Esophagus muscularis mucosa (tissue), 4 donors: ENCODE measurements around the gene OR1E1. TPM values are rescaled to one million over a fixed set of nuclear protein-coding genes. Genes with fewer than 3 reads are reported as not detected.
"Not testable (repeated sequence)": the region's sequence is repeated elsewhere in the genome, so short reads cannot be mapped to it uniquely, and the experiment has no call there.

Experiments
- DNase-seq: peaks from one replicate; pipeline ENCODE4 v3.0.0-alpha.2; 2017; ENCODE audit errors: extremely low spot score
- H3K27ac ChIP-seq, 4 donors: fragments of 200-600 bp; sonication (generic); replicated peaks in 1 of 4; 1 replicate in 3 of 4; 2 replicates in 1 of 4; pipeline ENCODE4 v1.5.1; 2016 to 2019; ENCODE audit warnings: mild to moderate bottlenecking in 1 of 4
- H3K27me3 ChIP-seq, 4 donors: fragments of 200-600 bp; sonication (generic); one replicate each; pipeline versions ENCODE4 v1.5.1 to v1.6.0; 2016 to 2019
- H3K36me3 ChIP-seq, 4 donors: fragments of 200-600 bp; sonication (generic); one replicate each; pipeline ENCODE4 v1.5.1; 2016 to 2019
- H3K4me1 ChIP-seq, 4 donors: fragments of 200-600 bp; sonication (generic); one replicate each; pipeline ENCODE4 v1.5.1; 2016 to 2019
- H3K4me3 ChIP-seq, 4 donors: fragments of 200-600 bp; sonication (generic); 1 replicate in 2 of 4; 2 replicates in 2 of 4; pipeline ENCODE4 v1.5.1; 2016 to 2019; ENCODE audit warnings: mild to moderate bottlenecking in 4 of 4, moderate library complexity in 1 of 4
- H3K9me3 ChIP-seq, 4 donors: fragments of 200-600 bp; sonication (generic); 1 replicate in 3 of 4; 2 replicates in 1 of 4; pipeline ENCODE4 v1.5.1; 2016 to 2019
- CTCF ChIP-seq, 3 experiments: fragments of 200-600 bp in 2 of 3; fragments of 450-650 bp in 1 of 3; sonication (generic) in 2 of 3; IDR thresholded peaks; one replicate each; pipeline ENCODE4 v1.5.1; 2017 to 2019; ENCODE audit warnings: antibody characterized with exemption in 3 of 3, mild to moderate bottlenecking in 2 of 3, moderate library complexity in 1 of 3
- EP300 ChIP-seq: sonication (generic); formaldehyde crosslinking; IDR thresholded peaks from one replicate; pipeline ENCODE4 v1.6.1; 2017; ENCODE audit warnings: antibody characterized with exemption
- POLR2A ChIP-seq: fragments of 450-650 bp; IDR thresholded peaks from one replicate; pipeline ENCODE4 v1.6.1; 2017; ENCODE audit warnings: antibody characterized with exemption, moderate library complexity, mild to moderate bottlenecking, low read depth
- POLR2AphosphoS5 ChIP-seq, 2 donors: sonication (generic); formaldehyde crosslinking; IDR thresholded peaks; one replicate each; pipeline ENCODE4 v1.6.1; 2017; ENCODE audit warnings: antibody characterized with exemption in 2 of 2
- WGBS: methylation state at CpG from one replicate; pipeline ENCODE4 v1.1.5; 2018; 5-methylcytosine and 5-hydroxymethylcytosine counted together
- intact Hi-C: fragments of 100-400 bp; cut with DNase I; formaldehyde crosslinking; loops from one replicate; pipeline ENCODE4 v1.15.1; 2023
- total RNA-seq, 4 donors: library from RNA; depleted of rRNA; stranded (reverse); fragments of >200 nt; gene quantifications; one replicate each; pipeline versions ENCODE4 v1.1.0 to v1.2.1, GENCODE V29; 2016

Gene OR1E1
- total RNA-seq, 4 donors from 2014 or later: not detected

GRCh38 chr17:3418222-3418621 is 20.0 kb upstream of the OR1E1 start:
- intact Hi-C loops: no loop called here
- Histone ChIP-seq H3K4me3 (no peak overlapping the region), H3K4me1 (no peaks in the 10 kb centered on the region), H3K27ac (no peak overlapping the region), H3K27me3 (no peaks in the 10 kb centered on the region), H3K36me3 (no peaks in the 10 kb centered on the region), H3K9me3 (no peaks in the 10 kb centered on the region)
- TF ChIP-seq POLR2AphosphoS5 (IDR thresholded peaks at IDR 0.05) (no peak), CTCF (IDR thresholded peaks at IDR 0.05) (no peak)
- WGBS: 75% methylated on average over 2 of the region's 2 CpGs
- no peak for DNase-seq

GRCh38 chr17:3415610-3416009 is 17.4 kb upstream of the OR1E1 start:
- H3K36me3 ChIP-seq: no peaks in the 10 kb centered on the region
- H3K27ac ChIP-seq: no peak overlapping the region
- no peak overlapping the region for H3K4me3 ChIP-seq
- no peaks in the 10 kb centered on the region for H3K4me1 ChIP-seq
- H3K9me3 ChIP-seq: no peaks in the 10 kb centered on the region
- no peak for DNase-seq
- no peaks in the 10 kb centered on the region for H3K27me3 ChIP-seq
- TF ChIP-seq POLR2AphosphoS5 (IDR thresholded peaks at IDR 0.05) (no peak), POLR2A (no peak), CTCF (IDR thresholded peaks at IDR 0.05) (no peak), EP300 (no peak)
- intact Hi-C loops: no loop called here
- 86% methylated on average over 5 of the region's 5 CpGs for WGBS

- no CpG with 5 or more reads among the region's 16 CpGs for WGBS
- peaks cover 0 to 17% (median 8%) of the 10 kb centered on the region in 4 donors for H3K9me3 ChIP-seq
- H3K36me3 ChIP-seq, H3K27ac ChIP-seq, intact Hi-C loops, H3K4me1 ChIP-seq, H3K4me3 ChIP-seq, DNase-seq, H3K27me3 ChIP-seq: not testable (repeated sequence)
These were observed 14.0 kb upstream of the OR1E1 start for GRCh38 chr17:3412216-3412615.

- Histone ChIP-seq H3K4me1 (no peaks in the 10 kb centered on the region), H3K36me3 (no peaks in the 10 kb centered on the region), H3K4me3 (no peak within 1 kb of the TSS), H3K9me3 (peaks cover 0 to 28% (median 17%) of the 10 kb centered on the region in 4 donors), H3K27me3 (no peaks in the 10 kb centered on the region), H3K27ac (no peak within 1 kb of the TSS)
- intact Hi-C loops: no loop called here
- WGBS: 70% methylated on average over 3 of the region's 3 CpGs
- DNase-seq: no peak
- TF ChIP-seq POLR2A: no peak
- TF ChIP-seq CTCF (IDR thresholded peaks at IDR 0.05): no peak
- TF ChIP-seq POLR2AphosphoS5 (IDR thresholded peaks at IDR 0.05): no peak
- TF ChIP-seq EP300: no peak
These were observed 12.9 kb upstream of the OR1E1 start, which contains the start of gene OR3A3 for GRCh38 chr17:3411070-3411469. TSS of gene OR3A3 (plus strand) at chr17:3411370.

- intact Hi-C loops, H3K27ac ChIP-seq, H3K4me3 ChIP-seq, H3K36me3 ChIP-seq, H3K4me1 ChIP-seq, H3K27me3 ChIP-seq, DNase-seq: not testable (repeated sequence)
- WGBS: 55% methylated on average over 1 of the region's 1 CpG
- peaks cover 0 to 35% (median 21%) of the 10 kb centered on the region in 4 donors for H3K9me3 ChIP-seq
These were observed 5.6 kb upstream of the OR1E1 start for GRCh38 chr17:3403856-3404255.

- H3K27me3 ChIP-seq: no peaks in the 10 kb centered on the region
- 60% methylated on average over 2 of the region's 2 CpGs for WGBS
- TF ChIP-seq POLR2AphosphoS5 (IDR thresholded peaks at IDR 0.05): no peak
- no peak for TF ChIP-seq CTCF (IDR thresholded peaks at IDR 0.05)
- no peaks in the 10 kb centered on the region for H3K4me1 ChIP-seq
- no peak overlapping the region for H3K27ac ChIP-seq
- intact Hi-C loops: no loop called here
- H3K36me3 ChIP-seq: no peaks in the 10 kb centered on the region
- H3K9me3 ChIP-seq: peaks cover 0 to 17% (median 10%) of the 10 kb centered on the region in 4 donors
- no peak overlapping the region for H3K4me3 ChIP-seq
- DNase-seq: no peak
These were observed 3.6 kb upstream of the OR1E1 start for GRCh38 chr17:3401786-3402185.
